KOPT-K1 (cell line): ENCODE data around the gene NDUFS3.

ENCODE experiments used
- H3K27ac ChIP-seq: fragments of 200-600 bp; sonication (generic); 2 replicates; pipeline ENCODE4 v1.5.1; 2016; ENCODE audit warnings: antibody characterized with exemption, mild to moderate bottlenecking, low read depth, low read length; ENCODE audit not compliant: poor library complexity, severe bottlenecking
- H3K36me3 ChIP-seq: fragments of 200-600 bp; sonication (generic); 2 replicates; pipeline ENCODE4 v1.5.1; 2017; ENCODE audit warnings: antibody characterized with exemption, mild to moderate bottlenecking, low read length, moderate library complexity; ENCODE audit not compliant: insufficient read depth
- H3K9me3 ChIP-seq: fragments of 200-600 bp; sonication (generic); 2 replicates; pipeline ENCODE4 v1.5.1; 2017; ENCODE audit warnings: antibody characterized with exemption, low read length, mild to moderate bottlenecking; ENCODE audit not compliant: insufficient read depth, poor library complexity, severe bottlenecking

NDUFS3 gene

GRCh38 chr11:47592970-47593369, 14.1 kb downstream of the NDUFS3 start:
- H3K27ac ChIP-seq: peak overlapping the region; percentile 84
- no peaks in the 10 kb centered on the region for H3K9me3 ChIP-seq
- H3K36me3 ChIP-seq: no peaks in the 10 kb centered on the region

- Histone ChIP-seq H3K27ac (no peak overlapping the region), H3K9me3 (no peaks in the 10 kb centered on the region), H3K36me3 (no peaks in the 10 kb centered on the region)
Observed at GRCh38 chr11:47593492-47593933, 14.6 kb downstream of the NDUFS3 start.

- H3K27ac ChIP-seq: no peak within 1 kb of the TSS
- no peaks in the 10 kb centered on the region for H3K36me3 ChIP-seq
- no peaks in the 10 kb centered on the region for H3K9me3 ChIP-seq
Observed at GRCh38 chr11:47593934-47594855, 15.3 kb downstream of the NDUFS3 start, which contains the start of gene C1QTNF4. Gene C1QTNF4, minus strand, starts transcription at chr11:47594411. Its CDS starts 3,601 bp downstream, at chr11:47590810.

- Histone ChIP-seq H3K36me3 (no peaks in the 10 kb centered on the region), H3K9me3 (no peaks in the 10 kb centered on the region)
Observed at GRCh38 chr11:47595029-47595428, 16.2 kb downstream of the NDUFS3 start.

GRCh38 chr11:47595967-47596366, 17.1 kb downstream of the NDUFS3 start:
- Histone ChIP-seq H3K36me3 (no peaks in the 10 kb centered on the region), H3K9me3 (no peaks in the 10 kb centered on the region), H3K27ac (no peak overlapping the region)

More at GRCh38 chr11:47595029-47595428, 16.2 kb downstream of the NDUFS3 start:
- H3K27ac ChIP-seq: no peak overlapping the region

- Histone ChIP-seq H3K27ac (no peak overlapping the region), H3K36me3 (no peaks in the 10 kb centered on the region), H3K9me3 (no peaks in the 10 kb centered on the region)
Observed at GRCh38 chr11:47599902-47600301, 21.0 kb downstream of the NDUFS3 start.

- H3K9me3 ChIP-seq: no peaks in the 10 kb centered on the region
- H3K36me3 ChIP-seq: peaks cover 27% of the 10 kb centered on the region
- no peak overlapping the region for H3K27ac ChIP-seq
Observed at GRCh38 chr11:47603295-47603694, 24.4 kb downstream of the NDUFS3 start.

GRCh38 chr11:47605921-47606320, 27.0 kb downstream of the NDUFS3 start:
- no peak overlapping the region for H3K27ac ChIP-seq
- H3K36me3 ChIP-seq: peaks cover 41% of the 10 kb centered on the region
- no peaks in the 10 kb centered on the region for H3K9me3 ChIP-seq

- Histone ChIP-seq H3K36me3 (peaks cover 49% of the 10 kb centered on the region), H3K9me3 (no peaks in the 10 kb centered on the region), H3K27ac (no peak overlapping the region)
Observed at GRCh38 chr11:47606731-47607130, 27.9 kb downstream of the NDUFS3 start.

GRCh38 chr11:47607380-47607779, 28.5 kb downstream of the NDUFS3 start:
- Histone ChIP-seq H3K9me3 (no peaks in the 10 kb centered on the region), H3K36me3 (peaks cover 53% of the 10 kb centered on the region), H3K27ac (no peak overlapping the region)

GRCh38 chr11:47609675-47610074, 30.8 kb downstream of the NDUFS3 start:
- H3K9me3 ChIP-seq: no peaks in the 10 kb centered on the region
- peaks cover 53% of the 10 kb centered on the region for H3K36me3 ChIP-seq
- H3K27ac ChIP-seq: no peak overlapping the region

GRCh38 chr11:47611348-47611794, 32.5 kb downstream of the NDUFS3 start:
- Histone ChIP-seq H3K36me3 (peaks cover 53% of the 10 kb centered on the region), H3K9me3 (no peaks in the 10 kb centered on the region), H3K27ac (no peak overlapping the region)

GRCh38 chr11:47615249-47615648, 36.4 kb downstream of the NDUFS3 start:
- H3K36me3 ChIP-seq: peaks cover 70% of the 10 kb centered on the region
- no peaks in the 10 kb centered on the region for H3K9me3 ChIP-seq
- no peak overlapping the region for H3K27ac ChIP-seq

- no peaks in the 10 kb centered on the region for H3K9me3 ChIP-seq
- no peak overlapping the region for H3K27ac ChIP-seq
- H3K36me3 ChIP-seq: peaks cover 70% of the 10 kb centered on the region
Observed at GRCh38 chr11:47616726-47617416, 38.0 kb downstream of the NDUFS3 start.

- peaks cover 73% of the 10 kb centered on the region for H3K36me3 ChIP-seq
Observed at GRCh38 chr11:47617417-47617809, 38.5 kb downstream of the NDUFS3 start.

More at GRCh38 chr11:47617417-47617809, 38.5 kb downstream of the NDUFS3 start:
- Histone ChIP-seq H3K9me3 (no peaks in the 10 kb centered on the region), H3K27ac (no peak overlapping the region)
